MM.1S (cell line): Measurements from ENCODE around the gene PKD2L1.
"Not testable (repeated sequence)": the region's sequence is repeated elsewhere in the genome, so short reads cannot be mapped to it uniquely, and the experiment has no call there.

ENCODE experiments used
- EZH2 ChIP-seq: fragments of 300-600 bp; sonication (generic); optimal IDR thresholded peaks from 2 replicates; pipeline ENCODE3; 2017; ENCODE audit warnings: low read depth, mild to moderate bottlenecking, antibody characterized with exemption, low read length, mixed read lengths
- EZH2phosphoT487 ChIP-seq: fragments of 300-600 bp; sonication (generic); IDR thresholded peaks from 2 replicates; pipeline ENCODE4 v1.6.1; 2018; ENCODE audit warnings: antibody characterized with exemption, low read length
- TF ChIP-seq, protein P1 (sequence below): fragments of 300-600 bp; sonication (generic); IDR thresholded peaks from 2 replicates; pipeline ENCODE4 v1.5.1; 2016; ENCODE audit warnings: antibody characterized with exemption, low read length, mixed read lengths

DNA sequence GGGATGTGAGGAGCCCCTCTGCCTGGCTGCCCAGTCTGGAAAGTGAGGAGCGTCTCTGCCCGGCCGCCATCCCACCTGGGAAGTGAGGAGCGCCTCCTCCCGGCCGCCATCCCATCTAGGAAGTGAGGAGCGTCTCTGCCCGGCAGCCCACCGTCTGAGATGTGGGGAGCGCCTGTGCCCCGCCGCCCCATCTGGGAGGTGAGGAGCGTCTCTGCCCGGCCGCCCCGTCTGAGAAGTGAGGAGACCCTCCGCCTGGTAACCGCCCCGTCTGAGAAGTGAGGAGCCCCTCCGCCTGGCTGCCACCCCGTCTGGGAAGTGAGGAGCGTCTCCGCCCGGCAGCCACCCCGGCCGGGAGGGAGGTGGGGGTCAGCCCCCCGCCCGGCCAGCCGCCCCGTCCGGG is 53.1 kb downstream of the PKD2L1 start:
- TF ChIP-seq, protein P1, sequence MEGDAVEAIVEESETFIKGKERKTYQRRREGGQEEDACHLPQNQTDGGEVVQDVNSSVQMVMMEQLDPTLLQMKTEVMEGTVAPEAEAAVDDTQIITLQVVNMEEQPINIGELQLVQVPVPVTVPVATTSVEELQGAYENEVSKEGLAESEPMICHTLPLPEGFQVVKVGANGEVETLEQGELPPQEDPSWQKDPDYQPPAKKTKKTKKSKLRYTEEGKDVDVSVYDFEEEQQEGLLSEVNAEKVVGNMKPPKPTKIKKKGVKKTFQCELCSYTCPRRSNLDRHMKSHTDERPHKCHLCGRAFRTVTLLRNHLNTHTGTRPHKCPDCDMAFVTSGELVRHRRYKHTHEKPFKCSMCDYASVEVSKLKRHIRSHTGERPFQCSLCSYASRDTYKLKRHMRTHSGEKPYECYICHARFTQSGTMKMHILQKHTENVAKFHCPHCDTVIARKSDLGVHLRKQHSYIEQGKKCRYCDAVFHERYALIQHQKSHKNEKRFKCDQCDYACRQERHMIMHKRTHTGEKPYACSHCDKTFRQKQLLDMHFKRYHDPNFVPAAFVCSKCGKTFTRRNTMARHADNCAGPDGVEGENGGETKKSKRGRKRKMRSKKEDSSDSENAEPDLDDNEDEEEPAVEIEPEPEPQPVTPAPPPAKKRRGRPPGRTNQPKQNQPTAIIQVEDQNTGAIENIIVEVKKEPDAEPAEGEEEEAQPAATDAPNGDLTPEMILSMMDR, result not testable (repeated sequence)
- not testable (repeated sequence) for TF ChIP-seq EZH2phosphoT487, EZH2
